HEK293T (cell line): Measurements from ENCODE around the gene UTP4.

Experiments used
- BHLHE40 ChIP-seq: fragments of 450-650 bp; IDR thresholded peaks from 2 replicates; pipeline ENCODE4 v1.6.1; 2016; ENCODE audit warnings: mild to moderate bottlenecking, moderate library complexity, borderline replicate concordance
- FOXM1 ChIP-seq: fragments of 450-650 bp; IDR thresholded peaks from 2 replicates; pipeline ENCODE4 v1.6.1; 2017; ENCODE audit warnings: mild to moderate bottlenecking, borderline replicate concordance
- LEF1 ChIP-seq: fragments of 450-650 bp; IDR thresholded peaks from 2 replicates; pipeline ENCODE4 v1.6.1; 2017; ENCODE audit warnings: mild to moderate bottlenecking, borderline replicate concordance
- SP1 ChIP-seq: fragments of 450-650 bp; IDR thresholded peaks from 2 replicates; pipeline ENCODE4 v1.6.1; 2017

- TF ChIP-seq BHLHE40 (no peak), LEF1 (no peak), FOXM1 (no peak), SP1 (no peak)
Measured at GRCh38 chr16:69112285-69113129, 19.9 kb upstream of the UTP4 start.
